ES-I3 (cell line): ENCODE measurements around the gene BIRC5.

Experiments
- H3K36me3 ChIP-seq: 2 replicates; pipeline ENCODE4 v1.6.1; 2013; ENCODE audit warnings: mild to moderate bottlenecking, low read length, control low read depth, moderate library complexity; ENCODE audit not compliant: insufficient read depth
- H3K4me1 ChIP-seq: 2 replicates; pipeline ENCODE4 v1.6.1; 2013; ENCODE audit warnings: mild to moderate bottlenecking, control low read depth, low read length; ENCODE audit not compliant: insufficient read depth
- H3K9ac ChIP-seq: 2 replicates; pipeline ENCODE4 v1.6.1; 2013; ENCODE audit warnings: low read depth, mild to moderate bottlenecking, low read length, moderate library complexity
- H3K9me3 ChIP-seq: 2 replicates; pipeline ENCODE4 v1.6.1; 2013; ENCODE audit warnings: mild to moderate bottlenecking, low read length, moderate library complexity; ENCODE audit not compliant: control insufficient read depth, insufficient read depth

The BIRC5 gene

GRCh38 chr17:78268951-78269905 is 55.2 kb downstream of the BIRC5 start:
- H3K4me1 ChIP-seq, result peaks cover 62% of the 10 kb centered on the region
- H3K36me3 ChIP-seq, result no peaks in the 10 kb centered on the region
- no peaks in the 10 kb centered on the region for H3K9me3 ChIP-seq
- H3K9ac ChIP-seq, result peak overlapping the region; percentile 21

GRCh38 chr17:78269955-78270381 is 55.9 kb downstream of the BIRC5 start:
- H3K36me3 ChIP-seq, result no peaks in the 10 kb centered on the region
- no peaks in the 10 kb centered on the region for H3K9me3 ChIP-seq
- H3K9ac ChIP-seq, result no peak overlapping the region
- H3K4me1 ChIP-seq, result peaks cover 57% of the 10 kb centered on the region

DNA sequence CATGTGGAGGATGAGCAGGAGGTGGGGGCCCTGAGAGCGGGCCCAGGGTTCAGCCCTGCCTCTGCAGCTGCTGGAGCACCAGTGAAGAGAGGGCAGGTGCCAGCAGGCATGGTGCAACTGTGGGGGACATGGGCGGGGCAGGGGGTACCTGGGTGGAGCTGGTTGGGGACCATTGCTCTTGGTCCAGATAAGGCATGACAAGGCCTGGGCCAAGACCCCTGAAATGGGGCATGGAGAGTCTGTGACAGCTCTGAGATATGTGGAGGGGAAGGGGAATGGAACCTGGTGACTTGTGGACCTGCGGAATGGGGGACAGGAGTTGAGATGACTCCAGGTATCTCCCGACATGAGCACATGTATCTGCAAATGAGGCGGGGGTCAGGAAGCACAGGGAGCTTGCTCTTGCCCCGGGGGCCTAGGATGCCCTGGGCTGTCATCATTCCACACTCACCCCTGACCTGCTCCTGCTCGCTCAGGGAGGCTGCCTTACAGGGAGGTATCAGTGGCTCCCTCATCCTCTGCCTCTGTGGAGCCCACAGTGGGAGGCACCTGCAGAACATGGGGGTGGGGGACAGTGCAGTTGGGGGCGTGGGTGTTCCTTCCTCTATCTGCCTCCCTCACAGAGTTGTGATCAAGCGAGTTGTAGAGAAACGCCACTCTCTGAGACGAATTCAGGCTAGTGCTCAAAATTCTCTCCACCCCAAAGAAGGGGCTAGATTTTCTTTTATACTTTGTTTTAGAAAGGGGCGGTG is 57.5 kb downstream of the BIRC5 start:
- Histone ChIP-seq H3K4me1 (peaks cover 52% of the 10 kb centered on the region), H3K36me3 (no peaks in the 10 kb centered on the region), H3K9me3 (no peaks in the 10 kb centered on the region), H3K9ac (no peak overlapping the region)

- Histone ChIP-seq H3K9me3 (no peaks in the 10 kb centered on the region), H3K4me1 (peaks cover 45% of the 10 kb centered on the region), H3K9ac (no peak overlapping the region), H3K36me3 (no peaks in the 10 kb centered on the region)
These were observed 58.3 kb downstream of the BIRC5 start for GRCh38 chr17:78272181-78272913.

DNA sequence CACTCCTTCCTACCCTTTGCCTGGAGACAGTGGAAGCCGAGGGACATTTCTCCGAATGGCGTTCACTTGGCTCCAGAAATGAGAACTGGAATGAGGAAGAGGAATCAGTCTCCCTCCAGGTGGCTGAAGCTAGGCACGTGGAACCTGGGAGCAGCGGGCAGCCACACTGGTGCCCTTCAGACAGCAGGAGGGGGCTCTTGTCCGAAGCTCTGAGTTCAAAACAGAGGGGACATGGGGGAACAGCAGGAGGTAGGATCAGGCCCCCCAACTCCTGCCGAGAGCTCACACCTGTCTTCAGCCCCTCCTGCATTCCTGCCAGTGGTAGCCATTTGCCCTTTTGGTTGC is 58.8 kb downstream of the BIRC5 start:
- H3K9ac ChIP-seq, result no peak overlapping the region
- H3K36me3 ChIP-seq, result no peaks in the 10 kb centered on the region
- H3K9me3 ChIP-seq, result no peaks in the 10 kb centered on the region
- H3K4me1 ChIP-seq, result peaks cover 44% of the 10 kb centered on the region

- H3K4me1 ChIP-seq, result peaks cover 37% of the 10 kb centered on the region
- no peaks in the 10 kb centered on the region for H3K36me3 ChIP-seq
- H3K9me3 ChIP-seq, result no peaks in the 10 kb centered on the region
- no peak overlapping the region for H3K9ac ChIP-seq
These were observed 59.8 kb downstream of the BIRC5 start for GRCh38 chr17:78273813-78274212.
